H9 (cell line): ENCODE measurements around the gene PEX5L. TPM values are rescaled to one million over a fixed set of nuclear protein-coding genes. Genes with fewer than 3 reads are reported as not detected.

ENCODE experiments used
- DNase-seq: peaks from one replicate; pipeline ENCODE4 v3.0.0-alpha.2; 2017
- H2AFZ ChIP-seq: one replicate; pipeline ENCODE4 v1.6.1; 2013; ENCODE audit warnings: mild to moderate bottlenecking, low read length, control low read depth, moderate library complexity
- H2AK5ac ChIP-seq: 2 replicates; pipeline ENCODE4 v1.6.1; 2013; ENCODE audit warnings: low read length, control low read depth, mixed read lengths; ENCODE audit not compliant: insufficient read length
- H2BK120ac ChIP-seq: one replicate; pipeline ENCODE4 v1.6.1; 2013; ENCODE audit warnings: low read depth, mild to moderate bottlenecking, low read length, control low read depth, inconsistent platforms; ENCODE audit not compliant: poor library complexity, severe bottlenecking
- H2BK12ac ChIP-seq: 2 replicates; pipeline ENCODE4 v1.6.1; 2013; ENCODE audit warnings: low read length, control low read depth, mixed read lengths, low read depth; ENCODE audit not compliant: insufficient read length
- H2BK15ac ChIP-seq: 2 replicates; pipeline ENCODE4 v1.6.1; 2013; ENCODE audit warnings: low read depth, low read length, control low read depth
- H2BK20ac ChIP-seq: one replicate; pipeline ENCODE4 v1.6.1; 2013; ENCODE audit warnings: low read depth, mild to moderate bottlenecking, low read length, control low read depth, inconsistent platforms; ENCODE audit not compliant: poor library complexity, severe bottlenecking
- H2BK5ac ChIP-seq: 2 replicates; pipeline ENCODE4 v1.6.1; 2013; ENCODE audit warnings: low read length, control low read depth, mixed read lengths; ENCODE audit not compliant: insufficient read length
- H3K14ac ChIP-seq: 2 replicates; pipeline ENCODE4 v1.6.1; 2013; ENCODE audit warnings: low read length, control low read depth; ENCODE audit not compliant: insufficient read depth
- H3K18ac ChIP-seq: 2 replicates; pipeline ENCODE4 v1.6.1; 2013; ENCODE audit warnings: low read depth, mild to moderate bottlenecking, mixed read lengths, low read length, control low read depth; ENCODE audit not compliant: insufficient read length
- H3K23ac ChIP-seq: 2 replicates; pipeline ENCODE4 v1.6.1; 2013; ENCODE audit warnings: low read length, control low read depth, mixed read lengths, low read depth; ENCODE audit not compliant: insufficient read length
- H3K23me2 ChIP-seq: 2 replicates; pipeline ENCODE4 v1.6.1; 2013; ENCODE audit warnings: low read depth, mild to moderate bottlenecking, mixed read lengths, low read length, control low read depth; ENCODE audit not compliant: insufficient read length, poor library complexity, severe bottlenecking
- H3K27ac ChIP-seq: 2 replicates; pipeline ENCODE4 v1.5.1; 2013; ENCODE audit warnings: low read length, control low read depth, mixed read lengths, low read depth; ENCODE audit not compliant: insufficient read length
- H3K27me3 ChIP-seq: 2 replicates; pipeline ENCODE4 v1.6.1; 2013; ENCODE audit warnings: low read length, control low read depth, inconsistent platforms; ENCODE audit not compliant: insufficient read depth
- H3K4ac ChIP-seq: 2 replicates; pipeline ENCODE4 v1.6.1; 2013; ENCODE audit warnings: low read depth, mild to moderate bottlenecking, control low read depth, inconsistent platforms, low read length, moderate library complexity
- H3K4me1 ChIP-seq: 2 replicates; pipeline ENCODE4 v1.6.1; 2013; ENCODE audit warnings: low read length, control low read depth, inconsistent platforms; ENCODE audit not compliant: insufficient read depth
- H3K4me2 ChIP-seq: 2 replicates; pipeline ENCODE4 v1.6.1; 2013; ENCODE audit warnings: low read length, control low read depth, mixed read lengths; ENCODE audit not compliant: insufficient read length, insufficient read depth
- H3K56ac ChIP-seq: 2 replicates; pipeline ENCODE4 v1.6.1; 2013; ENCODE audit warnings: low read depth, mild to moderate bottlenecking, mixed read lengths, low read length, control low read depth; ENCODE audit not compliant: insufficient read length
- H3K79me1 ChIP-seq: 2 replicates; pipeline ENCODE4 v1.6.1; 2013; ENCODE audit warnings: low read depth, mild to moderate bottlenecking, moderate library complexity, low read length, control low read depth, inconsistent platforms; ENCODE audit not compliant: insufficient read depth, poor library complexity, severe bottlenecking
- H3K79me2 ChIP-seq: 2 replicates; pipeline ENCODE4 v1.6.1; 2013; ENCODE audit warnings: low read length, control low read depth, inconsistent platforms; ENCODE audit not compliant: insufficient read depth
- H3K9ac ChIP-seq: 2 replicates; pipeline ENCODE4 v1.6.1; 2013; ENCODE audit warnings: low read length, control low read depth, mixed read lengths; ENCODE audit not compliant: insufficient read length; ENCODE audit errors: extremely low read depth
- H3K9me3 ChIP-seq: one replicate; pipeline ENCODE4 v1.6.1; 2013; ENCODE audit warnings: low read depth, low read length, inconsistent platforms; ENCODE audit not compliant: control insufficient read depth
- H3T11ph ChIP-seq: one replicate; pipeline ENCODE4 v1.6.1; 2013; ENCODE audit warnings: mild to moderate bottlenecking, low read length, control low read depth, inconsistent platforms
- H4K20me1 ChIP-seq: one replicate; pipeline ENCODE4 v1.6.1; 2013; ENCODE audit not compliant: control insufficient read depth, insufficient read length, insufficient read depth
- H4K5ac ChIP-seq: 2 replicates; pipeline ENCODE4 v1.6.1; 2013; ENCODE audit warnings: low read depth, mild to moderate bottlenecking, mixed read lengths, low read length, control low read depth; ENCODE audit not compliant: insufficient read length
- H4K8ac ChIP-seq: replicated peaks from 2 replicates; pipeline ENCODE4 v1.6.1; 2013; ENCODE audit warnings: low read length, control low read depth, mixed read lengths, low read depth; ENCODE audit not compliant: insufficient read length
- H4K91ac ChIP-seq: 2 replicates; pipeline ENCODE4 v1.6.1; 2013; ENCODE audit warnings: low read depth, mild to moderate bottlenecking, moderate library complexity, mixed read lengths, low read length, control low read depth; ENCODE audit not compliant: insufficient read length
- H3K27ac Mint-ChIP-seq, 3 experiments: 2 replicates in 2 of 3; 3 replicates in 1 of 3; pipeline ENCODE4 v1.8.0; 2020 to 2021; ENCODE audit warnings: mixed read lengths in 3 of 3, mild to moderate bottlenecking in 1 of 3, moderate library complexity in 1 of 3
- H3K27me3 Mint-ChIP-seq: 2 replicates; pipeline ENCODE4 v1.8.0; 2021; ENCODE audit warnings: low read depth, mild to moderate bottlenecking, moderate library complexity, mixed read lengths
- H3K36me3 Mint-ChIP-seq, 3 experiments: 2 replicates in 2 of 3; 3 replicates in 1 of 3; pipeline ENCODE4 v1.8.0; 2020 to 2021; ENCODE audit warnings: low read depth in 3 of 3, mixed read lengths in 3 of 3; ENCODE audit not compliant: insufficient read depth in 1 of 3
- H3K4me1 Mint-ChIP-seq, 2 experiments: 2 replicates each; pipeline ENCODE4 v1.8.0; 2020; ENCODE audit warnings: mixed read lengths in 2 of 2
- H3K4me3 Mint-ChIP-seq, 2 experiments: 2 replicates in 1 of 2; 3 replicates in 1 of 2; pipeline ENCODE4 v1.8.0; 2020 to 2021; ENCODE audit warnings: mild to moderate bottlenecking in 2 of 2, mixed read lengths in 2 of 2, moderate library complexity in 1 of 2
- H3K9me3 Mint-ChIP-seq, 2 experiments: 2 replicates in 1 of 2; 3 replicates in 1 of 2; pipeline ENCODE4 v1.8.0; 2020; ENCODE audit warnings: mild to moderate bottlenecking in 2 of 2, mixed read lengths in 2 of 2, moderate library complexity in 1 of 2
- WGBS: extraction: QIAGEN DNeasy Blood & Tissue Kit; methylation state at CpG from one replicate; pipeline ENCODE4 v1.1.7; 2013; ENCODE audit warnings: missing lambda C conversion rate, low lambda C conversion rate, mixed read lengths; ENCODE audit not compliant: insufficient read length; ENCODE audit errors: extremely low coverage; 5-methylcytosine and 5-hydroxymethylcytosine counted together
- total RNA-seq: library from RNA; stranded (reverse); gene quantifications from 2 replicates; pipeline ENCODE4 v1.2.1, GENCODE V29; 2021
- TF ChIP-seq, protein P1 (sequence below): fragments of 200-600 bp; sonication (generic); conservative IDR thresholded peaks from 3 replicates; pipeline ENCODE4 v1.8.0; 2021; ENCODE audit warnings: antibody characterized with exemption, mild to moderate bottlenecking

Gene PEX5L
- total RNA-seq, 1 experiment from 2014 or later = 0.85 TPM

DNA sequence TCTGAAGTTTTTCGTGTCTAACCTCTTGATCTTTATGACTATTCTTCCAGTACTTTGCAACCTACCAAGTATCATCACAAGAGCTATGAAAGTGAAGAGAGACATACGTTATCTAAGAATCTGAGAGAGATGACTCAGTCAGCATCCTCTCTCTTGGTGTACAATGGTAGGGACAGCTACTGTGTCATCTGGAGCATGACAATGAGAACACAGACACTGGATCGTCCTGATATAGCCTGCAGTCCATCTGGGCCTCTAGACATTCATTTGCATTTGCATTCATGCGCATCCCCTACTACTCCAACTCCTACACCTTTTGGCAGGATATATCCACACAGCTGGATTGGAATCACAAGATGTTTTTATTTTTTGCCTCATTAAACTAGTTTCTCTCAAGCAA is 115.2 kb downstream of the PEX5L start:
- Histone ChIP-seq H2BK12ac (no peak overlapping the region), H3K9me3 (no peaks in the 10 kb centered on the region), H2AFZ (no peak overlapping the region), H2AK5ac (no peak overlapping the region), H3K79me2 (no peaks in the 10 kb centered on the region), H3K79me1 (no peaks in the 10 kb centered on the region), H3K23ac (no peak overlapping the region), H4K20me1 (no peaks in the 10 kb centered on the region), H3K27me3 (no peaks in the 10 kb centered on the region), H3T11ph (no peak overlapping the region), H3K9ac (no peak overlapping the region), H4K8ac (no peak overlapping the region), H2BK120ac (no peak overlapping the region), H3K4ac (no peak overlapping the region), H3K14ac (no peak overlapping the region), H3K4me1 (no peaks in the 10 kb centered on the region; the same call in 1 of the 2 replicates), H3K23me2 (no peaks in the 10 kb centered on the region), H4K91ac (no peak overlapping the region), H2BK20ac (no peak overlapping the region), H2BK5ac (no peak overlapping the region), H2BK15ac (no peak overlapping the region), H3K18ac (no peak overlapping the region), H4K5ac (no peak overlapping the region), H3K56ac (no peak overlapping the region), H3K27ac (no peak overlapping the region), H3K4me2 (no peak overlapping the region)
- TF ChIP-seq, protein P1, sequence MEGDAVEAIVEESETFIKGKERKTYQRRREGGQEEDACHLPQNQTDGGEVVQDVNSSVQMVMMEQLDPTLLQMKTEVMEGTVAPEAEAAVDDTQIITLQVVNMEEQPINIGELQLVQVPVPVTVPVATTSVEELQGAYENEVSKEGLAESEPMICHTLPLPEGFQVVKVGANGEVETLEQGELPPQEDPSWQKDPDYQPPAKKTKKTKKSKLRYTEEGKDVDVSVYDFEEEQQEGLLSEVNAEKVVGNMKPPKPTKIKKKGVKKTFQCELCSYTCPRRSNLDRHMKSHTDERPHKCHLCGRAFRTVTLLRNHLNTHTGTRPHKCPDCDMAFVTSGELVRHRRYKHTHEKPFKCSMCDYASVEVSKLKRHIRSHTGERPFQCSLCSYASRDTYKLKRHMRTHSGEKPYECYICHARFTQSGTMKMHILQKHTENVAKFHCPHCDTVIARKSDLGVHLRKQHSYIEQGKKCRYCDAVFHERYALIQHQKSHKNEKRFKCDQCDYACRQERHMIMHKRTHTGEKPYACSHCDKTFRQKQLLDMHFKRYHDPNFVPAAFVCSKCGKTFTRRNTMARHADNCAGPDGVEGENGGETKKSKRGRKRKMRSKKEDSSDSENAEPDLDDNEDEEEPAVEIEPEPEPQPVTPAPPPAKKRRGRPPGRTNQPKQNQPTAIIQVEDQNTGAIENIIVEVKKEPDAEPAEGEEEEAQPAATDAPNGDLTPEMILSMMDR = no peak
- H3K4me1 Mint-ChIP-seq = peaks cover 12 to 21% of the 10 kb centered on the region in 2 experiments
- no peaks in the 10 kb centered on the region for H3K9me3 Mint-ChIP-seq
- no peaks in the 10 kb centered on the region for H3K27me3 Mint-ChIP-seq
- no peak overlapping the region for H3K4me3 Mint-ChIP-seq
- no CpG with 5 or more reads among the region's 4 CpGs for WGBS
- no peak overlapping the region; a peak in 1 of 7 replicates for H3K27ac Mint-ChIP-seq
- no peaks in the 10 kb centered on the region for H3K36me3 Mint-ChIP-seq
- no peak for DNase-seq
